Measurements from ENCODE around the gene DGCR6L. TPM values are rescaled to one million over a fixed set of nuclear protein-coding genes. Genes with fewer than 3 reads are reported as not detected.
A peak's percentile ranks its signal among the peaks of the same experiment; 100 is the strongest.
"Not testable (repeated sequence)": the region's sequence is repeated elsewhere in the genome, so short reads cannot be mapped to it uniquely, and the experiment has no call there.

DGCR6L gene
- total RNA-seq, 4 donors from 2014 or later: 27.7 to 52.3 (median 36.9) TPM

DNA sequence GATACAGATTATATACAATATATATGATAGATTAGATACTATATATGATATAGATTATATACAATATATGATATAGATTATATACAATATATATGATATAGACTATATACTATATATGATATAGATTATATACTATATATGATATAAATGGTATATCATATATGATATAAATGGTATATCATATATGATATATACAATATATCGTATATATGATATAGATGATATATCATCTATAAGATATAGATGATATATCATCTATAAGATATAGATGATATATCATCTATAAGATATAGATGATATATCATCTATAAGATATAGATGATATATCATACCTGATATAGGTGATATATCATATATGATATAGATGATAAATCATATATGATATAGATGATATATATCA is 16.7 kb upstream of the DGCR6L start:
- H3K4me3 ChIP-seq; H3K27ac ChIP-seq; H3K9me3 ChIP-seq; in situ Hi-C loops (cut with MboI; ENCODE audit: low pct_ligation_motif_present in 1 of 4, low pct_unique_long_range_greater_than_20kb in 1 of 4, low sequenced_read_pairs in 3 of 4); intact Hi-C loops (cut with DNase I; ENCODE audit: low total_unique reads); DNase-seq; H3K4me1 ChIP-seq; H3K27me3 ChIP-seq; H3K36me3 ChIP-seq: not testable (repeated sequence)
- no CpG with 5 or more reads among the region's 1 CpG for WGBS, 2 donors (ENCODE audit: low coverage in 1 of 2)

DNA sequence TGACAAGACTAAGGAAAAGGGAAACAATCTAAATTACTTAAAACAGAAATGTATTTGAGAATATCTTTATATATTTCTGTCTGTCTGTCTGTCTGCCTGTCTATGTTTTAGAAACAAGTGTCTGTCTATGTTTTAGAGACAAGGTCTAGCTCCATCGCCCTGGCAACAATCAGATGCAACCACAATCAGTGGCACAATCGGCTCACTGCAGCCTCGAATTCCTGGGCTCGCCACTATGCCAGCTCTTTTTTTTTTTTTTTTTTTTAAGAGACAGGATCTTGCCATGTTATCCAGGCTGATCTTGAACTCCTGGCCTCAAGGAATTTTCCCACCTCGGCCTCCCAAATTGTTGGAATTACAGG is 8.7 kb upstream of the DGCR6L start:
- H3K4me3 ChIP-seq; H3K27me3 ChIP-seq; H3K27ac ChIP-seq; DNase-seq; H3K36me3 ChIP-seq; in situ Hi-C loops (cut with MboI; ENCODE audit: low pct_ligation_motif_present in 1 of 4, low pct_unique_long_range_greater_than_20kb in 1 of 4, low sequenced_read_pairs in 3 of 4); H3K4me1 ChIP-seq; H3K9me3 ChIP-seq; intact Hi-C loops (cut with DNase I; ENCODE audit: low total_unique reads): not testable (repeated sequence)
- 51 to 71% methylated on average over 4 to 5 of the region's 5 CpGs for WGBS, 2 donors (ENCODE audit: low coverage in 1 of 2)

DNA sequence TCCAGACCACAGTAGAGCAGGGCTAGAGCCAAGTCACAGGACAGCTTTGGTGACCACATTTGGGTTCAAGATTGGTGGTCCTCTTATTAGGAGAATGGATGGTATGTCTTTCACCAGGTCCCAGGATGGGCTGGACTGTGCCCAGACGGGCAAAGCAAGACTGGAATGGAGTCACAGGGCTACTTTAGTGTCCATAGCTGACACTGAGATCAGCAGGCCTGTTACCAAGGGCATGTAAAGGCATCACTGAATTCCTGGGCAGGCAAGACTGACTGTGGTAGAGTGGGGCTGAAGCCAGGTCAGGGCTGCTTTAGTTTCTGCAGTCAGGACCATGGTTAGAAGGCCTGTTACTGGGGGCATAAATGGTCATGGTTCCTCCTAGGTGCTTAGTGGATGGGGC is 6.1 kb upstream of the DGCR6L start:
- DNase-seq; H3K9me3 ChIP-seq; intact Hi-C loops (cut with DNase I; ENCODE audit: low total_unique reads); H3K36me3 ChIP-seq; H3K4me3 ChIP-seq; H3K27ac ChIP-seq; in situ Hi-C loops (cut with MboI; ENCODE audit: low pct_ligation_motif_present in 1 of 4, low pct_unique_long_range_greater_than_20kb in 1 of 4, low sequenced_read_pairs in 3 of 4); H3K4me1 ChIP-seq; H3K27me3 ChIP-seq: not testable (repeated sequence)
- WGBS, 2 donors (ENCODE audit: low coverage in 1 of 2): 100% methylated on average over 1 of the region's 1 CpG; no CpG with 5 or more reads in 1 of the 2 donors

DNA sequence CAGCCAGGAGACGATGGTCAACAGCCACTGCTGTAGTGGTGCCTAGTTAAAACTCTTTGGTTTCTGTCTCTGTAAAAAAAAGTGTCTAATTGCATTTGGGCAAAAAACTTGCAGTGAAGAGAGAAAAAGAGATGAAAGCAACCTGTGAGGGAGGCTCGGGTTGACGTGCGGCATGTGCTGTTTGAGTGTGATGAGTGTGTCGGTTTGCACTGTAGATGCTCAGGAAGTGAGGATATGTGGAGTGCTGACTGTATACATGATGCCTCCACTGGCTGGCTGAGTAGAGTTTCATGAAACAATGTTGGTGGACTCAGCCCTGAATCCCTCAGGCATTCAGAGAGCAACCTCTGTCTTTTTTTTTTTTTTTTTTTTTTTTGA is 4.3 kb upstream of the DGCR6L start:
- H3K27me3 ChIP-seq: no peaks in the 10 kb centered on the region
- TF ChIP-seq EP300 (IDR thresholded peaks at IDR 0.05; ENCODE audit: low read depth) (no peak), POLR2A (IDR thresholded peaks at IDR 0.05) (no peak), POLR2AphosphoS5 (IDR thresholded peaks at IDR 0.05) (no peak)
- TF ChIP-seq, protein P1, sequence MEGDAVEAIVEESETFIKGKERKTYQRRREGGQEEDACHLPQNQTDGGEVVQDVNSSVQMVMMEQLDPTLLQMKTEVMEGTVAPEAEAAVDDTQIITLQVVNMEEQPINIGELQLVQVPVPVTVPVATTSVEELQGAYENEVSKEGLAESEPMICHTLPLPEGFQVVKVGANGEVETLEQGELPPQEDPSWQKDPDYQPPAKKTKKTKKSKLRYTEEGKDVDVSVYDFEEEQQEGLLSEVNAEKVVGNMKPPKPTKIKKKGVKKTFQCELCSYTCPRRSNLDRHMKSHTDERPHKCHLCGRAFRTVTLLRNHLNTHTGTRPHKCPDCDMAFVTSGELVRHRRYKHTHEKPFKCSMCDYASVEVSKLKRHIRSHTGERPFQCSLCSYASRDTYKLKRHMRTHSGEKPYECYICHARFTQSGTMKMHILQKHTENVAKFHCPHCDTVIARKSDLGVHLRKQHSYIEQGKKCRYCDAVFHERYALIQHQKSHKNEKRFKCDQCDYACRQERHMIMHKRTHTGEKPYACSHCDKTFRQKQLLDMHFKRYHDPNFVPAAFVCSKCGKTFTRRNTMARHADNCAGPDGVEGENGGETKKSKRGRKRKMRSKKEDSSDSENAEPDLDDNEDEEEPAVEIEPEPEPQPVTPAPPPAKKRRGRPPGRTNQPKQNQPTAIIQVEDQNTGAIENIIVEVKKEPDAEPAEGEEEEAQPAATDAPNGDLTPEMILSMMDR (IDR thresholded peaks at IDR 0.05): no peak
- no peaks in the 10 kb centered on the region for H3K36me3 ChIP-seq
- intact Hi-C loops (cut with DNase I; ENCODE audit: low total_unique reads) (no loop called here), in situ Hi-C loops (cut with MboI; ENCODE audit: low pct_ligation_motif_present in 1 of 4, low pct_unique_long_range_greater_than_20kb in 1 of 4, low sequenced_read_pairs in 3 of 4) (no loop called here)
- no peak for DNase-seq
- peaks cover 5 to 14% (median 11%) of the 10 kb centered on the region in 4 donors for H3K4me1 ChIP-seq
- 67 to 94% methylated on average over 1 to 5 of the region's 5 CpGs for WGBS, 2 donors (ENCODE audit: low coverage in 1 of 2)
- H3K27ac ChIP-seq: no peak overlapping the region
- no peaks in the 10 kb centered on the region for H3K9me3 ChIP-seq
- H3K4me3 ChIP-seq: no peak overlapping the region

DNA sequence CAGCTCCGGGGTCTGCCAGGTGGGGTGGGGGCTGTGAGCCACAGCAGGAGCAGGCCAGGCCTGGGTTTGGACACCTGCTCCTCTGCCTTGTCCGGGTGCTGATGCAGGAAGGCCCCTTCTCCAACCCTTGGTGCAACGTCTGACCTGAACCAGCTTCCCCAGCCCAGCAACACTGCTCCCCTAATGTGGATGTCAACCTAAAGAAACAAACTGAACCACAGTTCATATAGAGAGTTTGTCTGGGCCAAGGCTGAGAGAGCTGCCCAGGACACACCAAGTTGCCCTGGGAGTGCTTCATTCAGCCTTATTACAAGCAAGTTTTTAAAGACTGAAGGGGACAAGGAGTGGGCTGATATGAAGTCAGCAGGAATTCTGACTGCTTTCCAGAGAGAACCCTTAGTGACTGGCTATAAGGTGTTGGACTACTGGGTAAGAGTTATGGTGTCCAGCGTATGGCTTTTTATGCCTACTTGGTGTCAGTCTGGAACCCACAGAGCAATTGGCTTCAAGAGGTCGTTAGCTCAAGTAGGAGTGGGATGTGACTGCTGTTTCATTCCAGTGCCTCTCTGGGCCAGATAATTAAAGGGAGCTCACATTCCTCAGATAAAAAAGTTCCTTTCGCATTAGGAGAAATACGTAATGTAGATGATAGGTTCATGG is 1.8 kb upstream of the DGCR6L start:
- H3K4me3 ChIP-seq; H3K27ac ChIP-seq; H3K27me3 ChIP-seq; in situ Hi-C loops (cut with MboI; ENCODE audit: low pct_ligation_motif_present in 1 of 4, low pct_unique_long_range_greater_than_20kb in 1 of 4, low sequenced_read_pairs in 3 of 4); H3K9me3 ChIP-seq; intact Hi-C loops (cut with DNase I; ENCODE audit: low total_unique reads); H3K36me3 ChIP-seq; DNase-seq: not testable (repeated sequence)
- WGBS, 2 donors (ENCODE audit: low coverage in 1 of 2): 85% methylated on average over 7 of the region's 7 CpGs; no CpG with 5 or more reads in 1 of the 2 donors
- H3K4me1 ChIP-seq: peaks cover 15 to 33% (median 24%) of the 10 kb centered on the region in 4 donors

DNA sequence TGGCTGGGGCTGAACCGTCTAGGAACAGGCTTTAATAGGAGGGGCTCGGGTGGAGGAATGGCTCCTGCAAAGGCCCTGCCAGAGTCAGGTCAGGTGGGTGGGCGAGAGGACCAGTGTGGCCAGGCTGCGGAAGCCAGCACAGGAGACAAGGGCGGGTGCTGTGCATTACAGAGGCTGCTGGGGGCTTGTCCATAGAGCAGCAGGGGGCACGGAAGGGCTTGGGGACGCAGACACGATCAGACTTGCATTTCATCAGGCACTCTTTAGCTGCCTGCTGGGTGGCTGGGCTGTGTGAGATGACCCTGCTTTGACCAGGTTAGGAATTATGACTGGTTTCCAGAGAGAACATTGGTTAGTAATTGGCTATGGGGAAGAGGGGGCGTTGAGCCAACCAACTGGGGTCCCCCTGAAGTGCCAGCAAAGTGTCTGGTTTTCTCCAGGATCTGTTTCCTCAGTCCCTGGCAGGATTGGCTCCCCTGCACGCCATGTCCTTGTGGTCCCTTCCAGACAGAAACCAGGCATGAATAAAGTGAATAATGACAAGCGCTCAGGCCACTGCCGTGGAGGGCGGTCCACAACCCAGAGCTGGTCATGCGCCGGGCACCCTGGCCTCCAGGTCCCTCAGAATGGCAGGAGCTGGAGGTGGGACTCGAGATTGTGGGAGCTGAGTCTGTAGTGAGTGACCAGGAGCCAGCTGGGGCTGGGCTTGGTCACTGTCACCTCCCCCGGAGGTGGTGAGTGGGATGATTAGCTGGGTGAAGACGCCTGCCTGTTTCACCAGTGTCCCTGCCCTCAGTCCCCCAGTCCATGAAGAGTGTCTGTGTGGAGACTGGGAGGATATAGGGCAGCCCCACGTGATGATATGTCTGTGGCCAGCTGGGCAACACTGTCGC is 1.0 kb upstream of the DGCR6L start:
- H3K36me3 ChIP-seq; in situ Hi-C loops (cut with MboI; ENCODE audit: low pct_ligation_motif_present in 1 of 4, low pct_unique_long_range_greater_than_20kb in 1 of 4, low sequenced_read_pairs in 3 of 4); DNase-seq; H3K27me3 ChIP-seq; intact Hi-C loops (cut with DNase I; ENCODE audit: low total_unique reads); H3K9me3 ChIP-seq: not testable (repeated sequence)
- Histone ChIP-seq H3K4me1 (peaks cover 15 to 34% (median 24%) of the 10 kb centered on the region in 4 donors), H3K27ac (peak overlapping the region; percentile 80 to 91 (median 88)), H3K4me3 (peak overlapping the region; percentile 74 to 93 (median 74))
- WGBS, 2 donors (ENCODE audit: low coverage in 1 of 2): 42% methylated on average over 20 of the region's 20 CpGs; no CpG with 5 or more reads in 1 of the 2 donors

Data from transverse colon (tissue), 4 donors.